Smooth muscle cell (in vitro differentiated cells): ENCODE data around the gene CCDC61. TPM values are rescaled to one million over a fixed set of nuclear protein-coding genes. Genes with fewer than 3 reads are reported as not detected.

Source experiments
- DNase-seq: peaks from one replicate; lab custom pipeline; 2025; ENCODE audit not compliant: unreplicated experiment; lab: John Stamatoyannopoulos, UW
- H2AFZ ChIP-seq: fragments of 200-600 bp; sonication (generic); 2 replicates; pipeline ENCODE4 v1.6.0; 2016; ENCODE audit warnings: antibody characterized with exemption, low read depth, mild to moderate bottlenecking
- H3F3A ChIP-seq: fragments of 200-600 bp; sonication (generic); 2 replicates; pipeline ENCODE4 v1.6.0; 2017; ENCODE audit warnings: antibody characterized with exemption, low read depth
- H3K27ac ChIP-seq: fragments of 200-600 bp; sonication (generic); 2 replicates; pipeline ENCODE4 v1.5.1; 2016; ENCODE audit warnings: low read depth, mild to moderate bottlenecking
- H3K27me3 ChIP-seq: fragments of 200-600 bp; sonication (generic); 2 replicates; pipeline ENCODE4 v1.6.1; 2016; ENCODE audit warnings: low read depth, mild to moderate bottlenecking
- H3K36me3 ChIP-seq: fragments of 200-600 bp; sonication (generic); 2 replicates; pipeline ENCODE4 v1.5.1; 2016; ENCODE audit warnings: low read depth
- H3K4me1 ChIP-seq: fragments of 200-600 bp; sonication (generic); 2 replicates; pipeline ENCODE4 v1.5.1; 2016; ENCODE audit warnings: low read depth
- H3K4me2 ChIP-seq: fragments of 200-600 bp; sonication (generic); 2 replicates; pipeline ENCODE4 v1.6.0; 2016; ENCODE audit warnings: mild to moderate bottlenecking
- H3K4me3 ChIP-seq: fragments of 200-600 bp; sonication (generic); 2 replicates; pipeline ENCODE4 v1.5.1; 2016; ENCODE audit warnings: mild to moderate bottlenecking
- H3K79me2 ChIP-seq: fragments of 200-600 bp; sonication (generic); 2 replicates; pipeline ENCODE4 v1.6.0; 2016; ENCODE audit warnings: low read depth, mild to moderate bottlenecking
- H3K9ac ChIP-seq: fragments of 200-600 bp; sonication (generic); 2 replicates; pipeline ENCODE4 v1.6.0; 2016; ENCODE audit warnings: low read depth
- H3K9me3 ChIP-seq: fragments of 200-600 bp; sonication (generic); replicated peaks from 2 replicates; pipeline ENCODE4 v1.5.1; 2016; ENCODE audit warnings: low read depth
- H4K20me1 ChIP-seq: fragments of 200-600 bp; sonication (generic); 2 replicates; pipeline ENCODE4 v1.6.0; 2016; ENCODE audit warnings: low read depth
- CTCF ChIP-seq: fragments of 200-600 bp; sonication (generic); IDR thresholded peaks from 2 replicates; pipeline ENCODE4 v1.5.1; 2017; ENCODE audit warnings: borderline replicate concordance, mild to moderate bottlenecking, antibody characterized with exemption; ENCODE audit not compliant: insufficient read depth, poor library complexity, severe bottlenecking
- WGBS: methylation state at CpG from one replicate; pipeline ENCODE4 v1.1.7; 2016; ENCODE audit warnings: low lambda C conversion rate; 5-methylcytosine and 5-hydroxymethylcytosine counted together
- polyA plus RNA-seq: library from polyadenylated mRNA; unstranded; fragments of >200 nt; fragmentation: Nextera tagmentation; extraction: Ambion mirVana; gene quantifications from 2 replicates; pipeline ENCODE4 v1.2.1, GENCODE V29; 2016
- total RNA-seq: library from RNA; depleted of rRNA; stranded (reverse); fragments of >200 nt; gene quantifications from 2 replicates; pipeline ENCODE4 v1.2.3, GENCODE V29; 2014

The CCDC61 gene, protein sequence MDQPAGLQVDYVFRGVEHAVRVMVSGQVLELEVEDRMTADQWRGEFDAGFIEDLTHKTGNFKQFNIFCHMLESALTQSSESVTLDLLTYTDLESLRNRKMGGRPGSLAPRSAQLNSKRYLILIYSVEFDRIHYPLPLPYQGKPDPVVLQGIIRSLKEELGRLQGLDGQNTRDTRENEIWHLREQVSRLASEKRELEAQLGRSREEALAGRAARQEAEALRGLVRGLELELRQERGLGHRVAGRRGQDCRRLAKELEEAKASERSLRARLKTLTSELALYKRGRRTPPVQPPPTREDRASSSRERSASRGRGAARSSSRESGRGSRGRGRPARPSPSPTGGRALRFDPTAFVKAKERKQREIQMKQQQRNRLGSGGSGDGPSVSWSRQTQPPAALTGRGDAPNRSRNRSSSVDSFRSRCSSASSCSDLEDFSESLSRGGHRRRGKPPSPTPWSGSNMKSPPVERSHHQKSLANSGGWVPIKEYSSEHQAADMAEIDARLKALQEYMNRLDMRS
- total RNA-seq (5.3 and 10.0 TPM in 2 replicates), polyA plus RNA-seq (7.0 and 8.3 TPM in 2 replicates)

DNA sequence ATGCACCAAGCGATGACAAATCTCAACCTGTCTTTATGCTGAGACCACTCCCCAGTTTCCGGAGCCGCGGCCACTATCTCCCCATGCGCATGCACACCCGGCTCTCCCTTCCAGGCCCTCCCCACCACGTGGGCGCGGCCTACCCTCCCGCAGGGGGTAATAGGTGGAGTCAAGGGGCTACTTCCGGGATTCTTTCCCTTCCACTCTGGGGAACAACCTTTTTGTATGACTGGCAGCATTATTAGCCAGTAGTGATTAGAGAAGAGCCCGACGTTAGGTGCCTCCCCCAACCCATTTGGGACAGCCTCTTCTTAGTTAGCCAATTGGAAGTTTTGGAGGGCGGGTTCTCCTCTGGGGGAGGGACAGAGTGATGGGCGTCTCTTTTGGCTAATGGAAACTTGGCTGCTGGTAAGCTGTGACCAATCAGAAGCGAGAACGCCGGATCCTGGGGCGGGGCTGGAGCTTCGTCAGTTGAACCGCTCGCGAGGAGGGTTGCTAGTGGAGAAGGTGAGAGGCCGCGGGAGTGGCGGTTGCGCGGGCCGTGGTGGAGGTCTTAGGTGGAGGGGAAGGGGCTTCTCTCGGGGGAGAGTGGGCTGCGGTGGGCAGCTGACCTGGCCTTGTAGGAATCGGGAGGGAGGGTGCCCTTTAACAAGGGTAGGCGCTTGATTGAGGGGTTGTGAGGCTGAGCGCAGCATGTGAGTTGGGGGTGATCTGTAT, at the start of gene CCDC61:
Gene CCDC61 (plus strand): TSS at position 470 of the 717 bp plus-strand sequence. CDS start 7,552 bp downstream, outside the sequence.
- peak within 1 kb of the TSS; percentile 90 for H3K4me2 ChIP-seq
- peak within 1 kb of the TSS; percentile 73 for H3K9ac ChIP-seq
- no peaks in the 10 kb centered on the region for H3K9me3 ChIP-seq
- under 1% methylated on average over 32 of the region's 34 CpGs for WGBS
- H2AFZ ChIP-seq: peak within 1 kb of the TSS; percentile 86
- peak within 1 kb of the TSS; percentile 22 for H3K27ac ChIP-seq
- H3F3A ChIP-seq: no peaks in the 10 kb centered on the region
- peaks cover 4% of the 10 kb centered on the region for H3K4me1 ChIP-seq
- no peaks in the 10 kb centered on the region for H3K36me3 ChIP-seq
- no peaks in the 10 kb centered on the region for H4K20me1 ChIP-seq
- no peak for TF ChIP-seq CTCF
- peak within 1 kb of the TSS; percentile 74 for H3K4me3 ChIP-seq
- H3K79me2 ChIP-seq: no peaks in the 10 kb centered on the region
- H3K27me3 ChIP-seq: peaks cover 7% of the 10 kb centered on the region
- peak; percentile 81 for DNase-seq

DNA sequence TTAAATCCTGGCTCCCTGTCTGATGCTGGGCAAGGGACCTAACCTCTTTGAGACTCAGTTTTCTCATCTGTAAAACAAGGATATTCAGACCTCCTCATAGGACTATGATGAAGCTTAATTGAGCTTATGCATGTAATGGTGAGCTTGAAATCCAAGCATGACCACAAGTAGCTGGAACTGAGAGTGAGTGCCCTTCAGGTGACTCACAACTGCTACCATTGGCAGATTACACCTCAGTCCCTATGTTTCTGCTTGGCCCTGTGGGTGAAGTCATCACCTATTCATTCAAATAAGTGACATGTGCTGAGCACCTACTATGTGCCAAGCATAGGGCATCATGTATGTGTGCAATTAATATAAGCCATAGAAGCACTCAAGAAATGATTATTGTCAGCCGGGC, 47.3 kb upstream of the CCDC61 start:
- H3K36me3 ChIP-seq: no peaks in the 10 kb centered on the region
- no peak for DNase-seq
- H3K9me3 ChIP-seq: no peaks in the 10 kb centered on the region
- WGBS: 90% methylated on average over 1 of the region's 1 CpG
- H3F3A ChIP-seq: no peaks in the 10 kb centered on the region
- H2AFZ ChIP-seq: no peak overlapping the region
- TF ChIP-seq CTCF: no peak
- H3K9ac ChIP-seq: no peak overlapping the region
- H3K79me2 ChIP-seq: no peaks in the 10 kb centered on the region
- H4K20me1 ChIP-seq: no peaks in the 10 kb centered on the region
- H3K4me3 ChIP-seq: no peak overlapping the region
- no peak overlapping the region for H3K27ac ChIP-seq
- H3K27me3 ChIP-seq: no peaks in the 10 kb centered on the region
- H3K4me1 ChIP-seq: peaks cover 3% of the 10 kb centered on the region
- no peak overlapping the region for H3K4me2 ChIP-seq

DNA sequence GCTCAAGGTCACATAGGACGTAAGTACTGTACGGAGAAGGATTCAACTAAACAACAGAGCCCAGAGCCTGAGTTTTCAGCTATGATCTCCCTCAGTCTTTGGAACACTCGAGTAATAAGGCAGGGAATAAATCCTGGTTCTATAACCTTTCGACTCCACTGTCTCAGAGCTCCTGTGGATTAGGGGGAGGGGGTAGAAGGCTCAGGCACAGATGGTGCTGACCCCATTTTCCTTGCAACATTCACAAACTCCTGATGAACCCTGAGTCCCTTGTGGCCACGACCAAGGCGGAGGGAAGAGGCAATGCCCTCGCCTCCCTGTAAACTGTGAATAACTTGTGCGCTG, 43.0 kb upstream of the CCDC61 start:
- H3K27me3 ChIP-seq: no peaks in the 10 kb centered on the region
- H3K36me3 ChIP-seq: no peaks in the 10 kb centered on the region
- no peak overlapping the region for H3K27ac ChIP-seq
- H3K9ac ChIP-seq: no peak overlapping the region
- TF ChIP-seq CTCF: no peak
- H3K4me2 ChIP-seq: no peak overlapping the region
- no peaks in the 10 kb centered on the region for H3K79me2 ChIP-seq
- H3F3A ChIP-seq: no peaks in the 10 kb centered on the region
- no peaks in the 10 kb centered on the region for H3K9me3 ChIP-seq
- H3K4me3 ChIP-seq: no peak overlapping the region
- no peaks in the 10 kb centered on the region for H4K20me1 ChIP-seq
- 39% methylated on average over 8 of the region's 8 CpGs for WGBS
- H2AFZ ChIP-seq: no peak overlapping the region
- H3K4me1 ChIP-seq: peaks cover 9% of the 10 kb centered on the region
- no peak for DNase-seq
